ENCODE results near the gene IL31RA.
"Not testable (repeated sequence)": the region's sequence is repeated elsewhere in the genome, so short reads cannot be mapped to it uniquely, and the experiment has no call there.

Gene IL31RA

DNA sequence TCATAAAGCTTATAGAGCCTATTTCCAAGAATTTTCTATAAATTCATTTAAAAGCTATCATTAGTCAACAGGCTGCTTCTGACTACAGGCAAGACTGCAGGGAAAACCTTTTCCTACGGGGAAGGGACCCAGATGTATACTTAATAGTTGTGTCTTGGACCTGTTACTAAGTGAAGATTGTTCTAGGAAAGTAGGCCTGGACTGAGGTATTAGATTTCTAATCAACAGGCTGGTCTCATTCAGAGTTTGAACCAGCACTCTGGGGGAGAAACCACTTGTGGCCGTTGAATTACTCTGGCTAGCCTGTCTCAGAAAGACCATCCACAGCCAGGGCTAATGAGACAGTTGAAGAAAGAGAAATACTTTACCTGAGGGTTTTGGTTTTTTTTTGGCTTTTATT lies 83.6 kb downstream of the IL31RA start:
- Histone ChIP-seq H3K27ac (ENCODE audit: low read length) (no peak overlapping the region), H3K36me3 (replicated peaks; ENCODE audit: low read depth, low read length) (no peaks in the 10 kb centered on the region), H3K27me3 (ENCODE audit: low read depth, low read length) (no peaks in the 10 kb centered on the region), H3K9me3 (ENCODE audit: insufficient read depth, low read length) (no peaks in the 10 kb centered on the region), H3K79me2 (ENCODE audit: low read length) (no peaks in the 10 kb centered on the region), H3K9ac (ENCODE audit: low read length) (no peak overlapping the region), H2AFZ (ENCODE audit: low read depth, low read length) (no peak overlapping the region), H3K4me1 (ENCODE audit: low read length) (no peaks in the 10 kb centered on the region), H4K20me1 (ENCODE audit: insufficient read depth, low read length) (no peaks in the 10 kb centered on the region), H3K4me3 (ENCODE audit: low read length) (no peak overlapping the region), H3K4me2 (ENCODE audit: low read length) (no peak overlapping the region)
- no peak for TF ChIP-seq EZH2phosphoT487 (IDR thresholded peaks at IDR 0.05; ENCODE audit: low read depth)
- TF ChIP-seq, protein P1, sequence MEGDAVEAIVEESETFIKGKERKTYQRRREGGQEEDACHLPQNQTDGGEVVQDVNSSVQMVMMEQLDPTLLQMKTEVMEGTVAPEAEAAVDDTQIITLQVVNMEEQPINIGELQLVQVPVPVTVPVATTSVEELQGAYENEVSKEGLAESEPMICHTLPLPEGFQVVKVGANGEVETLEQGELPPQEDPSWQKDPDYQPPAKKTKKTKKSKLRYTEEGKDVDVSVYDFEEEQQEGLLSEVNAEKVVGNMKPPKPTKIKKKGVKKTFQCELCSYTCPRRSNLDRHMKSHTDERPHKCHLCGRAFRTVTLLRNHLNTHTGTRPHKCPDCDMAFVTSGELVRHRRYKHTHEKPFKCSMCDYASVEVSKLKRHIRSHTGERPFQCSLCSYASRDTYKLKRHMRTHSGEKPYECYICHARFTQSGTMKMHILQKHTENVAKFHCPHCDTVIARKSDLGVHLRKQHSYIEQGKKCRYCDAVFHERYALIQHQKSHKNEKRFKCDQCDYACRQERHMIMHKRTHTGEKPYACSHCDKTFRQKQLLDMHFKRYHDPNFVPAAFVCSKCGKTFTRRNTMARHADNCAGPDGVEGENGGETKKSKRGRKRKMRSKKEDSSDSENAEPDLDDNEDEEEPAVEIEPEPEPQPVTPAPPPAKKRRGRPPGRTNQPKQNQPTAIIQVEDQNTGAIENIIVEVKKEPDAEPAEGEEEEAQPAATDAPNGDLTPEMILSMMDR (IDR thresholded peaks at IDR 0.05; ENCODE audit: low read depth, low read length), result no peak

DNA sequence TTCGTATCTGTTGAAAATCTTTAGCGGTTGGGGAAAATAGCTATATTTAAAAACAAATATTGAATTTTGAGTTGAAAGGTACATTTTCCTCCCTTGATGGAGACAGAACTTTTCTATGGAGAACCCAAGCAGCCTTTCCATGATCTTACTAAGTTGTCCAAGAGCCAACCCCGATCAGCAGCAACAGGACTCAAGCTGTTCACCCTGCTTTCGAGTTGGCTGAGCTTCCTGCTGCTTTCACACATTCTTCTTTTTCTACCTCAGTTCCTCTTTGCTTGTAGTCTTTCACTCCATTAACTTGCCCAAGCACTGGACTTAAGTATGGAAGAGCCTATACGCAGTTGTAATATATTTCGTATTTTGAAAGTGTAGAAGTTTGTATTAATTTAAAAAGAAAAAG lies 84.2 kb downstream of the IL31RA start:
- no peaks in the 10 kb centered on the region for H4K20me1 ChIP-seq (ENCODE audit: insufficient read depth, low read length)
- no peaks in the 10 kb centered on the region for H3K9me3 ChIP-seq (ENCODE audit: insufficient read depth, low read length)
- no peak overlapping the region for H2AFZ ChIP-seq (ENCODE audit: low read depth, low read length)
- no peak overlapping the region for H3K27ac ChIP-seq (ENCODE audit: low read length)
- no peak for TF ChIP-seq EZH2phosphoT487 (IDR thresholded peaks at IDR 0.05; ENCODE audit: low read depth)
- TF ChIP-seq, protein P1 (IDR thresholded peaks at IDR 0.05; ENCODE audit: low read depth, low read length), result no peak
- H3K9ac ChIP-seq (ENCODE audit: low read length), result no peak overlapping the region
- H3K79me2 ChIP-seq (ENCODE audit: low read length), result no peaks in the 10 kb centered on the region
- no peaks in the 10 kb centered on the region for H3K4me1 ChIP-seq (ENCODE audit: low read length)
- H3K4me2 ChIP-seq (ENCODE audit: low read length), result no peak overlapping the region
- no peaks in the 10 kb centered on the region for H3K27me3 ChIP-seq (ENCODE audit: low read depth, low read length)
- no peaks in the 10 kb centered on the region for H3K36me3 ChIP-seq (replicated peaks; ENCODE audit: low read depth, low read length)
- no peak overlapping the region for H3K4me3 ChIP-seq (ENCODE audit: low read length)

DNA sequence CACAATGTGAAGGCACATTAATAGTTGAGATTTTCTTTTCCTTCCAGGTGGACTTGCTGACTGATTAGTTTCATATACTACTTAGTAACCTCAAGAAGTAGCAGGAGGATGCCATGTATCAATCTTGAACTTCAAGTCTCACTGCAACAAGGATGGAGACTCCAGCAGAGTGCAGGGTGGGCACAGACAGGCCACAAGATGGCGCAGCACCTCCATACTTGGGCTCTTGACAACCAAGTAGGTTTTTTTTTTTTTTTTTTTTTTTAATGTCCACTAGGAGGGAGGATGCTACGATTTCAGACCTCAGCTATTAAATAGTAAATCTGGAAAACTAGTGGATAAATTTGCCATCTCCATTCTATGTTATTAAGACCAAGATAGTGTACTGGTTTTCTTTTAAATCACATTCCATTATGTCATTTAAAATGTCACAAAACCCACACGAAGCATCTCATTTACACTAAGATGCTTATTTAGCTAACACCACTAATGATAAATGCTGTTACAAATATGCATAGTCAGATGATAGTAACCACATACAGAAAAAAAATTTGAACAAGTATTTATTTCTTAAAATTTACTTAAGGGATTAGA lies 85.0 kb downstream of the IL31RA start:
- Histone ChIP-seq H3K27ac (ENCODE audit: low read length) (no peak overlapping the region), H3K9me3 (ENCODE audit: insufficient read depth, low read length) (no peaks in the 10 kb centered on the region), H3K9ac (ENCODE audit: low read length) (no peak overlapping the region), H3K36me3 (replicated peaks; ENCODE audit: low read depth, low read length) (no peaks in the 10 kb centered on the region), H4K20me1 (ENCODE audit: insufficient read depth, low read length) (no peaks in the 10 kb centered on the region), H3K27me3 (ENCODE audit: low read depth, low read length) (no peaks in the 10 kb centered on the region), H3K4me3 (ENCODE audit: low read length) (no peak overlapping the region), H3K79me2 (ENCODE audit: low read length) (no peaks in the 10 kb centered on the region), H3K4me2 (ENCODE audit: low read length) (no peak overlapping the region), H3K4me1 (ENCODE audit: low read length) (no peaks in the 10 kb centered on the region), H2AFZ (ENCODE audit: low read depth, low read length) (no peak overlapping the region)
- TF ChIP-seq, protein P1 (IDR thresholded peaks at IDR 0.05; ENCODE audit: low read depth, low read length), result peak; percentile 80
- TF ChIP-seq EZH2phosphoT487 (IDR thresholded peaks at IDR 0.05; ENCODE audit: low read depth), result no peak

DNA sequence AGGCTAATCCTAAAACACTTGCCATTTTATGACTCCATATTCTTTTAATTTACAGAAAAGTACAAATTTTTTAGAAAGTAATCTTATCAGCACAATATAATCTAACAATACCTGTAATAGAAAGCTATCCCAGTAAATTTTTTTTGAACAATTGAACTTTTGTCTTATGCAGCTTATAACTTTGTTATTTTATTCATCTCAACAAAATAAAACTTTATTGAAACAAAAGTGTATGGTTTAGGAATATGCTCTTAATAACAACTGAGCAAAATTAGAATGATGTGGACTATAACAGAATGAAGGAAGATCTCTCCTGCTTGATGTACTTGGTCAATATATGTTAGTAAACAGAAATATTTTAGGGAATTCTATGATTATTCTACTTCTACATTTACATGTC lies 86.4 kb downstream of the IL31RA start:
- not testable (repeated sequence) for H3K27ac ChIP-seq (ENCODE audit: low read length); H3K9ac ChIP-seq (ENCODE audit: low read length); H3K36me3 ChIP-seq (replicated peaks; ENCODE audit: low read depth, low read length); H3K79me2 ChIP-seq (ENCODE audit: low read length); H4K20me1 ChIP-seq (ENCODE audit: insufficient read depth, low read length); H3K4me1 ChIP-seq (ENCODE audit: low read length); H3K4me2 ChIP-seq (ENCODE audit: low read length); H3K27me3 ChIP-seq (ENCODE audit: low read depth, low read length); H3K9me3 ChIP-seq (ENCODE audit: insufficient read depth, low read length); H2AFZ ChIP-seq (ENCODE audit: low read depth, low read length); H3K4me3 ChIP-seq (ENCODE audit: low read length)

DNA sequence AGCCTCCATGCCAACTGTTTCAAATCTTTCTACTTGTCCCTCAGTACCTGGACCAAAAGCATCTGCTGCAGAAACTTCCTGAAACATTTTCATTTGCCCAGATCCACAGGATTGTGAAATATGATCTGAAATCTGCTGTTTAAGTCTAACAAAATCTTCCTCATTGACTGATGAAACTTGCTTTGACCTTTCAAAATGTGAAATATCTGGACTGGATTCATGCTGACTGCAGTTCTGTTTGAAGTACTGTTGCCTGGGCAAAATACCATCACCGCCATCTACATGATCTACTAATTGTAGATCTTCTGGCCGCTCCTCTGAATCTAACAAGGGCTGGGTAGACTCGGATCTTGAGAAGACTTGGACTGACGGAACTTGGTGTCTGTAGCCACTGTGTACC lies 90.0 kb downstream of the IL31RA start:
- H4K20me1 ChIP-seq (ENCODE audit: insufficient read depth, low read length); H2AFZ ChIP-seq (ENCODE audit: low read depth, low read length); H3K4me3 ChIP-seq (ENCODE audit: low read length); H3K4me1 ChIP-seq (ENCODE audit: low read length); H3K79me2 ChIP-seq (ENCODE audit: low read length); H3K9ac ChIP-seq (ENCODE audit: low read length); H3K27ac ChIP-seq (ENCODE audit: low read length); H3K4me2 ChIP-seq (ENCODE audit: low read length); H3K36me3 ChIP-seq (replicated peaks; ENCODE audit: low read depth, low read length); H3K9me3 ChIP-seq (ENCODE audit: insufficient read depth, low read length); H3K27me3 ChIP-seq (ENCODE audit: low read depth, low read length): not testable (repeated sequence)

All from OCI-LY3 (cell line).